Fibroblast of peridontal ligament (primary cell): ENCODE results near the gene QSOX2.

ENCODE experiments used
- DNase-seq: peaks from one replicate; pipeline ENCODE4 v3.0.0-alpha.2; 2010; ENCODE audit errors: extremely low read depth

The QSOX2 gene

DNA sequence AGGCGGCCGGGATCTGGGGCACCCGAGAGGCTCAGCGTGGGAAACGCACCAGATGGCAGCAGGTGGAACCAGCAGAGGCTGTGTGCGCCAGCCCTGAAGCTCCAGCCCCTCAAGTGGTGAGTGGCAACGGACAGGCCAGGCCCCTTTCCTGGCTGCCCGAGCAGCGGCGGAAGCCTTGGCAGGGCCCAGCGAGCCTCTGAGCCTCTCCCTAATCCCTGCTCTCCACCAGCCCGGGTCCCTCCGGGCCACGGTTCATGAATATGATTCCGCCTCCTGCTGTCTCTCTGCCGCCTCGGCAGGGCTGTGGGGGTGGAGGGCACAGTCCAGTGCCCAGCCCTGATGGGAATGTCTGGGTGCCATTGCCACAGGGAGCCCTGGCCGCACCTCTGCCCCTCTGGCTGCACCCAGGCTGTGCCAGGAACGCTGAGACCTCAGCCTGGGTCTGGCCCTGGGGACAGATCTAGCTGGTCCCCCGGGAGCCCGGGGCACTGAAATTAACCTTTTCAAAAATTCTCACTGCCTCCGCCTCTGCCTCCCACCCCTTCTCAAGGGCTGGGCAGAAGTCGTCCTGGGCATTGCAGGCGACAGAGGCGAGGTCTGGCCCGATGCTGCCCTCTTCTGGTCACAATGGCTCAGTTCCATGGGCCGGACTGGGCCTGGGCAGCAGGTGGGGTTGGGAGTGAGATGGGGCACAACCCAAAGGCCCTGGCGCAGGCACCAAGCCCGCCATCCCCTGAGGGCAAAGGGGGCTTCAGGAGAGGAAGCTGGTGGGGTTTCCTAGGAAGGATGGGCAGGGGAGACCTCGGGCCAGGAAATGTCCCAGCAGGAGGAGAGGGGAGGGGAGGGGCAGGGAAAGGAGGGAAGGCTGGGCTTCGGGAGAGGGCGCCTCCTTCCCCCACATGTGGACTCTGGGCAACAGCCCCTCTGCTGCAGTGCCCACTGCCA is 38.0 kb upstream of the QSOX2 start:
- DNase-seq: peak; percentile 65

DNA sequence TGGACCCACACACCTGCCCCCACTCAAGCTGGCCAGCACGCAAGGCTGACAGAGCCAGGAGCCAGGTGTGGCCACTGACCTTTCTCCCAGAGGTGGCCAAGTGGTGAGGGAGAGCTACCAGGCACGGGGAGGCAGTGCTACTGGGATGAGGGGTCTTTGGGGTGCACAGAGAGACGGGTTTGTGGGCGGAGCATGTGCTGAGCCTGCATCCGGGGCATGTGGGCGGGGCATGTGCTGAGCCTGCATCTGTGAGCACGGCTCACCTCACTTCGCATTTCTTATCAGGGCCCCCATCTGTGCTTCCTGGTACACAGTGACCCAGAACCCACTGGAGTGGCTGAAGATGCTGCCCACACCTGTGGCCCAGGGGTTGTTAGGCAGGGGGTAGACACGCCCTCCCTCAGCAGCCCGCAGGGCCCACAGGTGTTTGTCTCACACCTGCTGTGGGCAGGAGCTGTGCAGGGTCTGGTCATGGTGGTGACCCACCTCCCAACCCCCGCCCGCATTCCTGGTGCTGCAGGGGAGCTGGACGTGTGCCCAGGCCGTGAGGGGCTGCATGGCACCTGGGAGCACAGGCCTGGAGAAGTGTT is 36.8 kb upstream of the QSOX2 start:
- no peak for DNase-seq

DNA sequence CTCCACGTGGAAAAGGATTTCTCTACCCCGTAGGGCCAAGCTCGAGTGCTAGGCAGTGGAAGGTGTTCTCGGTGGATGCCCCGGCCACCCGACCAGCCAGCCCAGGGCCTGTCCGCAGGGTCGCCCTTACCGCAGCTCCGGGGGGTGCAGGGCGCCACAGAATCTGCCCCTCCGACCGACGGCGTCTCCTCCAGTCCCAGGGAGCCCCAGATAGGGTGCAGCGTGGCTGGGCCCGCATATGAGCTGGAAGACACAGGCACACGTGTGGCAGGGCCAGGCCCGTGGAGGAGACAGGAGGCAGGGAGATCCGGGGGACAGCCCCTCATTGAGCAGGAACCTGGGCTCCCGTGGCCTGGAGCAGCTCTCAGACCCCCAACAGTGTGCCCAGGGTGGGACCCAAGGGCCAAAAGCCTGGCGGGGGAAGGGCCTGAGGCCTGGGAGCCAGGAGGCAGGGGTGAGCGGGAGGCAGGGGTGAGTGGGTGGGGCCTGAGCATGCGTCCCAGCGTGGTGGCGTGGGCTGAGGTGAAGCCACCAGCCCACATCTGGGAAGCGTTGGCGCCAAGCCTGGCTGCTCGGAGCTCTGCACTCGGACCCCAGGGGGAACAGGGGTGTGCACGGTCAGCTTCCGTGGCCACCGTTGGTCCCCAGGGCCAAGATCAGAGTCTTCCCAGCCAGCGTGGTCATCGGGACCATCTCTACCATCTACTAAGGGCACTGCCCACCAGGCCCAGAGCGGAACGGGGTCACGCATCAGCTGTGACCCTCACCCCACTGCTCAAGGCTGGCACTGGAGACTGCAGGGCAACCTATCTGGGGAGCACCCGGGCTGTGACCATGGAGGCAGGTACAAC is 36.0 kb upstream of the QSOX2 start:
- no peak for DNase-seq

DNA sequence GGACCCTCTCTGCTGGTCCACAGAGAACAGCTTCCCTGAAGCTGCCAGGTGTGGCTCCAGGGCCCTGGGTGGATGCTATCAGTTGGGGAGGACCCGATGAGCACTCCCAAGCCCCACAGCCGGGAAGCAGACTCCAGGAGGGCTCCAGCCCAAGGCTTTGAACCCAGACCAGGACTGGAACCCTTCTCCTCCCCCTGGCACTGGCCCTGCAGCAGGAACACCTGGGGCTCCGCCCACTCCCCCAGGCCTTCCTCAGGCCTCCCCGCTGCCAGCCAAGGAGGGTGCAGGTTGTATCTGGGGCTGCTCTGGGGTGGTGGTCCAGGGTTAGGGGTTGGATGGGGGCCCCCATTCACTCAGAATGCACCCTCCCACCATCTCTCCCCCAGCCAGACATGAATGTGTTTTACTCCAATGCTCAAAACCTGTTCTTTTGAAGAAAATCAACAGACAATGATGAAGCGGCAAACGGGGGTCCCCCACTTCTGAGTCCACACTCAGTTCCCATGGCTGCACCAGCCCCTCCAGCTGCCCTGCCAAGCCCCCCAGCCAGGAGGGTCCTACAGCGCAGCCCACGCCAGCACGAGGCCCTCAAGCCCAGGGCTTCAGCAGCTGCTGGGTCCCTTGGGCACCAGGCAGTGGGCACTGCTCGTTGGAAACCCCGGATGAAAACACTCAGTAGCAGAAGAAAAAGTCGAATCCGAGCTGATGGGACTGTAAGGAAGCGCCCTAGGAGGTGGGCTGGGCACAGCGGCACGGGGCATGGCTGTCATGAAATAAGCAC is 35.1 kb upstream of the QSOX2 start:
- no peak for DNase-seq

DNA sequence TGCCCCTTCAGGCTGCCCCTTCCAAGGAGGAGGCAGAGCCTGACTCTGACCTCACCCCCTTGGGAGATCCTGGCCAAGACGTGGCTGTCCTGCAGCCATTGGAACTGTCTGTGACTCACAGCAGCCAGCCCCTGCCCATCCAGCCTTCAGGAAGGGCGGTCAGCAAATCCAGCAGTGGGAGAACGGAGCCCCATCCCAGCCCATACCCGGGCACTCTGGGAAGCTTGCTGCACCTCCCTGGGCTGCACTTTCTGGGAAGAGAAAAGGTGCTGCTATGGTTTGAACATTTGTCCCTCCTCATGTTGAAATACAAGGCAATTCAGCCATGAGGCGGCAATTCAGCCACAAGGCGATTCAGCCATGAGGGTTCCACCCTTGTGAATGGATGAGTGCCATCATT is 33.9 kb upstream of the QSOX2 start:
- no peak for DNase-seq

DNA sequence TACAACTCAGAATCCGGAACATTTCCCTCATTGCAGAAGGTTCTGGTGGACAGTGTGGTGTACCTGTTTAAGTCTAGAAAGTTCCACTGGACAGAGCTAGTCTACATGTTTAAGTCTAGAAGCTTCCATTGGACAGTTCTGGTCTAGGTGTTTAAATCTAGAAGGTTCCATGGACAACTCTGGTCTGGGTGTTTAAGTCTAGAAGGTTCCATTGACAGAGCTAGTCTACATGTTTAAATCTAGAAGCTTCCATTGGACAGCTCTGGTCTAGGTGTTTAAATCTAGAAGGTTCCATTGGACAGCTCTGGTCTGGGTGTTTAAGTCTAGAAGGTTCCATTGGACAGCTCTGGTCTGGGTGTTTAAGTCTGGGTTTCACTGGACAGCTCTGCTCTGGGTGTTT is 33.3 kb upstream of the QSOX2 start:
- no peak for DNase-seq

DNA sequence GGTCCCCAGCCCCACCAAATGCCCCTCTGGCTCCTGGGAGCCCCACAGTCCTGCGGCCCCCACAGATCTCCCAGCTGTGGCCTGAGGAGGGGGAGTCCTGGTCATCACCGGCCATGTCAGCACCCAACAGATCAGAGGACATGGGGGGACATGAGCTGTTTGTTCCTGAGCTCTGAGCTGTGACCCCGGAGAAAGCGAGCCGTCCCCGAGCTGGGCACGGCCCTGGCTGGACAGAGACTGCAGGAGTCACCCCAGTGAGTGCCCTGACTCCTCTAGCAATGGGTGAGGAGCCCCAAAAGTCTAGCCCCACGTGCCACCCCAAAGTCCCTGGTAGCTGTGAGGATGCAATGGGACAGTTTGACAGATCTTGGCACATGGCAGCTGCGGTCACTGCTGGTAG is 32.6 kb upstream of the QSOX2 start:
- DNase-seq: no peak

DNA sequence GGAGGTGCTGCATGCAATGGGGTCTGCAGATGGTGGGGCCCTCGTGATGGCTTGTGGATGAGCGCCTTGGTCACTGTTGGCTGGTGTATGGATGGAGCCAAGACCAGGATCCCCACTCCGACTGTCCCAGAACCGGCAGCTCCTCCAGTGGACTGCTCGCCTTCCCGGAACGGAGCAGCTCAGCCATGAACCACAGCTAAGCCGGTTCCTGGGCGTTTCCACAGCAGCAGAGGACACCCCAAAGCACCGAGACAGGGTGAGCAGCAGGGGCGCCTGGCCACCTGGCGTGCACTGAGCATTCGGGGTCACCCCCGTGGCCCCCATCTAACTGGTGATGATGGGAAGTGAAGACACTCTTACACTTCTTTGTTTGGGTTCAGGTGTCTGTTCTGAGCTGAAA is 32.1 kb upstream of the QSOX2 start:
- no peak for DNase-seq

DNA sequence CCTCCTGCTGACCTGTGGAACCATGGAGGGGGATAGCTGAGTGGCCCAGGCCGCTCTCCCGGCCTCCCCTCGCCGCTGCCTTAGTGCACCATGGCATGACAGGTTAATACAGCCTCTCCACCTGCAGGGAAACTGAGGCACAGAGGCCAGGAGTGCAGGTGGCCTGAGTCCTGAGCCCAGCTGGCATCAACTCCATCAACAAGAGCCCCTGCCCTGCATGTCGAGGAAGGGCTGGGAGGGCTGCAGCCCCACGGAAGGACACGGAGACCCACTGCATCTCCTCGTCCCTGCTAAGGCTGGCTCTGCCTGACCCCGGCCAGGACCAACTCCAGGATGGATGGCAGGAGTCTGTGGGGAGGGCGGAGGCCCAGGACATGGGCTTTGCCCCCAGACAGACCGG is 31.1 kb upstream of the QSOX2 start:
- DNase-seq: no peak

DNA sequence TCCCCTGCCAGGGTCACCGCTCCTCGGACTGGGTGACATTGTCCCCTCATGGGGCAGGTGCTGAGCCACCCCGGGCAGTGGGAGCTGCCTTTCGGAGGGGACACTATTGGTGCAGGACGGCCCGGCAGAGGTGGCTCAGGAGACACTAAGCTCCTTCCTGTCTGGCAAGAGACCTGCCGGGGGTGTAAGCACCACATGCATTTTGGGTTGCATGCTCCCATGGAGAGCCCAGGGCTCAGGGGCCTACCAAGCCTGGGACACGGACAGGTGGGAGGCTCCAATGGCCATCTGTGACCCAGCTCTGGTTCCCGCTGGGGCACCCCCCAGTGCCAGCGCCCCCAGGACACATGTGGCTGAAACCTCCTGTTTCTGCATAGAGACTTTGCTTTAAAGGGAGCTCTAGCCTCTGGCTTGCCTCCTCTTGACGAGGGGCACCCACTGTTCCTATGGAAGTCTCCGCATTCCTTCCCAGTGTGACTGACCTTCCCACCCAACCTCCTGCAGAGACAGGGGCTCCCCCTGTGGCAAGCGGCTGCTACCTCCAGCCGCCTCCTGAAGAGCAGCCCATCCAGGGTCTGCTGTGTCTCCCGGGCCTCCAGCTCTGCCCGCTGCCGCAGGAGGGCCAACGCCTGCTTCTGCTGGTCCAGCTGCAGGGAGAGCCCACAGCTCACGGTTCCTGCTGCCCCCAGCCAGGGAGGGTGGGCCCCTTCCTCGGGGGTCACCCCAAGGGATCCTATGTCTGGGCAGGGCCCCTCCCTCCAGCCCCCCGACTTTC is 30.2 kb upstream of the QSOX2 start:
- no peak for DNase-seq

DNA sequence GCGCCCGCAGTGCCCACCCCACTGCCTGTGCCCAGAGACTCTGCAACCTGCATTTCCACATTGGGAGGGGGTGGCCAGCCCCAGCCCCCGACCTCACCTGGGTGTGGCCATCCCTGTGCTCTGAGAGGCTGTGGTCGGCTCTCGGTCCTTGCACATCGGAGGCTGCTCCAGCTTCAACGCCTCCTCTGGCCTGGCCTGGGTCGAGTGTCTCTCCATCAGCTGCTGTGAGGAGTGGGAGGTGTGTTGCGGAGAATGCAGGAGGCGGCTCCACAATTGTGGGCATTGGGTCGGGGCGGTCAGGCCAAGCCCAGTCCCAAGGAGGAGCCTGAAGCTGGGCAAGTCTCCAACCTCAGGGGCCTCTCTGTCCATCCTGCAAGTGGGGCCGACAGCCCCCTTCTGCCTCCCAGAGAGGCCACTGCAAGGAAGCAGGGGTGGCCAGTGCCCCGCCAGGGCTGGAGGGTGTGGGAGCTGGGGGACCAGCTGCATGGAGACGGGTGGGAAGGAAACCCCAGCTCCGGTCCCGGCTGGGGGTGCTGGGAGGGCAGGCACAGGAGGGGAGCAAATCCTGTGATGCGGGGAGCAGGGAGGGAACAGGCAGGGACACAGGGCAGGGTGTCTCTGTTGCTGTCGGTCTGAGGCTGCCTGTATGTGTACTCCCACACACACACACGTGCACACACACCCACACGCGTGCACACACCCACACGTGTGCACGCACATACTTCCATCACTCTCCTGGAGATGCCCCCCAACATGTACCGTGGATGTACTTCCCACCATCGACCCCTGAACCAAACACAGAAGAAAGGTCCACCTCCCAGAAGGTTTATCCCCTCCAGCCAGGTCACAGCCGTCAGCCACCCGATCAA is 29.4 kb upstream of the QSOX2 start:
- no peak for DNase-seq

DNA sequence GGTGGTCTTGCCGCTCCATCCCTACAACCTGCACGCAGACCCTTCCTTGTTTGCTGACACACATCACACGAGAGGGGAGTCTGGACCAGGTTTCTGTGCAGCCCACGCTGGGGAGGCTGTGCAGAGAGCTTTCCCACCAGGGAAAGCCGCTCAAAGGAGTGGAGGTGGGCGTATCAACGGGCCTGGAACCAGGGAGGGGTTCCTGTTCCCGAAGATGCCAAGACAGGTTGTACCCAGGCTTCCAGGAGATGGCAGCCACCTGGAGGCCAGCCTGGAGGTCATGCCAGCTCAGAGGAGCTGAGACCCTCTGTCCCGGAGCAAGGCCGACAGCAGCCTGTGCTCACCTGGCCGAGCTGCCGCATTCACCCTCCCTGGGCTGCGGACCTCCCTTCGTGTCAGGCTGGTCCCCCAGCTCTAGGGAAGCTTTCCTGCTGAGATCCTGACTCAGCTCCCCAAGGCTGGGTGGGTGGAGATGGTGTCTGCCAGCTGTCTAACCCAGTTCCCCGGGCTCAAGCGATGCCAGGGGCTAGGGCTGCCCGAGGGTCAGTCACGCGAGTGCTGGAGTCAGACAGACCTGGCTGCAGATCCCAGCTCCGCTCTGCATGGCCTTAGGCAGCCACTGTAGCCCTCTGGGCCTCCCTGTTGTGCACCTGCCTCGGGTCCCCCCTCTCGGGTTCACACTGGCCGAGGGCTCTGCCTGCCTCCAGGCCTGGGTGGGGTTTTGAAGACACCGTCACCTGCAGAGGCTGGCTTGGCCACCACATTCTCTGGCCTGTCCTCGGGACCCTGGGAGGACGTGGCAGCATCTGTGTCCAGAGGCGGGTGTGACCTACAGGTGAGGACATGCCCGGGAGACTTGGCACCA is 28.5 kb upstream of the QSOX2 start:
- DNase-seq: no peak

DNA sequence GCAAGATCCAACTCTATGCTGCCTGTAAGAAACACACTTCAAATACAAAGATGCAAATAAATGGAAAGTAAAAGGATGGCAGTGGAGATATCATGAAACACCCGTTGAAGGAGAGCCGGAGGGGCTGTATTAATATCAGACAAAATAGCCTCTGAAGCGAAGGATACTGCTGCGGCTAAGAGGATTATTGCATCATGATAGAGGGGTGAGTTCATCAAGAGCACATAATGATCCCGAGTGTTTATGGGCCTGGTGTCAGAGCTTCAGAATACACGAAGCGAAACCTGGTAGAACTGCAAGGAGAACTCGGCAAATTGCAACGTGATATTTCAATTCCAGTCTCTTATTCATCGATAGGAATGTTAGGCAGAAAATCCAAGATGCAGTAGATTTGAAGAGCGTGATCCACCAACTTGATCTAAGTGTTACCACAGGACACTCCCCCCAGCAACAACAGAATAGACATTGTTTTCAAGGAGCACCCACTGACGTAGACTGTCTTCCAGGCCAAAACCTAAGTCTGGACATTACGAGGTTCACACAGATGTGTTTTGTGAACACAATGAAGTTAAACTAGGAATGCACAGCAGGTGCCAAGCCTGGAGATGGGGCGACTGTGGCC is 27.7 kb upstream of the QSOX2 start:
- no peak for DNase-seq

DNA sequence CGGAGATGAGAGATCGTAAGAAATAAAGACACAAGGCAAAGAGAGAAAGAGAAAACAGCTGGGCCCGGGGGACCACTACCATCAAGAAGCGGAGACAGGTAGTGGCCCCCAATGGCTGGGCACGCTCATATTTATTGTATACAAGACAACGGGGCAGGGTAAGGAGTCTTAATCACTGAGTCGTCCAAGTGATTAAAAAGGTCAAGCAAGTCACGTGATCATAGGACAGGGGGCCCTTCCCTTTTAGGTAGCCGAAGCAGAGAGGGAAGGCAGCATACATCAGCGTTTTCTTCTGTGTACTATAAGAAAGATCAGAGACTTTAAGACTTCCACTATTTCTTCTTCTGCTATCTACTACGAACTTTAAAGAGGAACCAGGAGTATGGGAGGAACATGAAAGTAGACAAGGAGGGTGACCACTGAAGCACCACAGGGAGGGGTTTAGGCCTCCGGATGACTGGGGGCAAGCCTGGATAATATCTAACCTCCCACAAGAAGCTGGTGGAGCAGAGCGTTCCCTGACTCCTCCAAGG is 24.6 kb upstream of the QSOX2 start:
- DNase-seq: no peak

DNA sequence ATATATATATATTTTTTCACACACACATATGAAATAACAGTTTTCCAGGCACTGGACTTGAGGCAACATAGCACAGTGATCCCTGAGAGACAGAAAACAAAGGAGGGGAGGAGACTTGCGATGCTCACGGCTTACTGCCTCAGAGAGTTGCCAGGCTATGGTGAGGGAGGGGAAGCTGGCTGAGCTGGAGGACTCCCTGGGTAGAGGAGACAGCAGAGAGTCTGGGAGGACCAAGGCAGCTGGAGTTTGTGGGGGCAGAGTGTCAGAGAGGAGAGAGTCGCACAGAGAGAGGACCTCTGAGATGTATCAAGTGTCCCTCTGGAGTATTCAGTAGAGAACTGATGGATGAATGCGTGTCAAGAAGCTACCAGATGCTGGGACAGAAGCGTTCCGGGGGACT is 23.1 kb upstream of the QSOX2 start:
- no peak for DNase-seq

DNA sequence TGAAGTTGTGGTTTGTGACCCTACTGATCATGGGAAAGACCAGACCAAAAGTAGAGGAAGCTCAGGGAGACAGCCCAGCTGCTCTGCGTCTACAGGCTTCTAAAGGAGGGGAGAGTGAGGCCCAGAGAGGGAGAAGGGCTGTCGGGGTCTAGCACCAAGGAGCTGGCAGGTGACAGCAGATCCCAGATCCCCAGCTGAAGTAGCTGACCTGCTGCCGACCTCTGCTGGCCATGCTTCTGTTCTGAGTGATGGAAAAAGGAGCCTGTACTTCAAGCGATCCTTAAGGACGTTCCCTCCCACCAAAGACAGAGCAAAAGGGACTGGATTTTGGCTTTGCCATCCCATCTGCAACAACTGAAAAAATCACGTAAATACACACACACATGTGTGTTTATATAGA is 22.7 kb upstream of the QSOX2 start:
- no peak for DNase-seq

DNA sequence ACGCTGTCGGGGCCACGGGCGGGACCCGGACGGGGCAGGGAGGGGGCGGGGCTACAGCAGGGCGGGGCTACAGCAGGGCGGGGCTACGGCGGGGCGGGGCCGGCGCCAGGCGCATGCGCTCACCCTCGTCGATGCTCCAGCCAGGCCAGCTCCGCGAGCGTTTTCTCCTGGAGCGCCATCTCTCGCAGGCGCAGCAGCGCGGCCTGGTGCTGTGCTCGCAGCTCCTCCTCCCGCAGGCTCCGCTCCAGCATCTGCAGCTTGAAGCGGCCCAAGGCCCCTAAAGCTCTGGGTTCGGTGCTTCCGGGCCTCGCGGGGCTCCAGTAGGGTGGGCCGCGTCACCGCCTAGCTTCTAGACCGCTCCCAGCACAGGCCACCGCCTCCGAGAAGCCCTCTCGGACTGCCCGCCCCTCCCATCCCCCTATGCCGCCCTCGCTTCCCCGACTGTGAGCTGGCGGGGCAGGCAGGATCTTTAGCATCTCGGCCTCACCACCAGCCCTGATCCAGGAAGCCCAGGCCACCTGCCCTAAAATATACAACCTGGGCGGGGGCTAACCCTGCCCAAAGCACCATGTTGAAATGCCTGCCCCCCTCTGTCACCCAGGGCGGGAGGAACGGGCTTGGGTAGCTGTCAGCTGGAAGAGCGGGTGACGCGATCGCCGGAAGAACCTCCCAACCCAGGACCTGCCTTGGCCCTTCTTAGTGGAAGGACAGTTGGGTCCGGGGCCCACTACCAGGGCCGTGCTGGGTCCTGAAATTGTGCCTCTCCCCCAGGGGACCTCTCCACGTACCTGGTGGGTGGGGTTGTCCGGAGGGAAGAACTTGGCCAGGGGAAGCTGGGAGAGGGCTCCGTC is 21.9 kb upstream of the QSOX2 start:
- peak; percentile 77 for DNase-seq
